Ureter (tissue), 1 donor: ENCODE results near the gene NFYC. TPM values are rescaled to one million over a fixed set of nuclear protein-coding genes. Genes with fewer than 3 reads are reported as not detected.

ENCODE experiments used
- DNase-seq: peaks from one replicate; pipeline ENCODE4 v3.0.0-alpha.2; 2020; ENCODE audit warnings: low spot score
- total RNA-seq: library from RNA; stranded (reverse); gene quantifications from one replicate; pipeline ENCODE4 v1.2.4, GENCODE V29; 2023
- donor health status: DM: yes; HTN: yes; CAD: no.

Gene NFYC
- total RNA-seq: 81.4 TPM

GRCh38 chr1:40691538-40692428 is at the start of gene NFYC:
TSS of gene NFYC (plus strand) at chr1:40691704. CDS start at chr1:40738844, 47,140 bp downstream.
- peak; percentile 98 for DNase-seq

GRCh38 chr1:40645118-40645680 is 46.3 kb upstream of the NFYC start:
- no peak for DNase-seq

DNA sequence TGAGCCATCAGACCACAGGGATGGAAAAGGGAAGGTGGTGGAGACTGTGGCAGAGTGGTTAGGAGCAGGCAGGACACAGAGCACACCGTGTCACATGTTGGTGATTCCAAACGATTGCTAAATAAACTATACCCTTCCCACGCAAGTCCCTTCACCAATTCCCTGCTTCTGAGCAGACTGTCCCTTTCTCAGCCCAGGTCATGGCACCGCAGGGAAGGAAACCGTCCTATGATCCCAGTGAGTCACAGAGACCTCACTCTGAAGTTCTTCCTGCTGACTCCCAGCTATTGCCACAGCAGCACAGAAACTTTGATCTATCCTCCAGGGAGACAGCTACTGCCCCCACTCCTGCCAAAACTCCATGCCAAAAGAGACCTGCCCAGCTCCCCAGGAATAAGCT is 45.2 kb upstream of the NFYC start:
- no peak for DNase-seq

- DNase-seq: no peak
Observed at GRCh38 chr1:40648200-40648599, 43.3 kb upstream of the NFYC start.

- no peak for DNase-seq
Observed at GRCh38 chr1:40648928-40649591, 42.4 kb upstream of the NFYC start.

GRCh38 chr1:40649592-40649930 is 41.9 kb upstream of the NFYC start:
- no peak for DNase-seq

DNA sequence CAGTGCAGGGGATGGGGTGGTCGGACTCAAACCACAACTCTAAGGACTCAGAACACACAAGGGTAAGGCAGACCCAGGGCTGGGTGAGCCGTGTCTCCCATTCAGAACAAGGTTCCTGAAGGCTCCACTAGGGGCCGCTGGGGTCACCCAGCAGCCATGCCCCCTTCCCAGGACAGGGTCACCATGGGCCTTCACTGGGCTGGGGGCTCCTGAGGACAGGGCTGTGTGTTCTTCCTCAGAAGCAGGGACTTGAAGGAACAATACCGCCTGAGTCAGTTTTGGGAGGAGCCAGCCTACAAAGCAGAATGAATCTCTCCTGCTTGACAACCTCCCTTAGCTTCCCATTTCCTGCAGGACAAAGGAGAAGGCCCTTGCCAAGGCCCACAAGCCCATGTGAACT is 41.4 kb upstream of the NFYC start:
- no peak for DNase-seq

DNA sequence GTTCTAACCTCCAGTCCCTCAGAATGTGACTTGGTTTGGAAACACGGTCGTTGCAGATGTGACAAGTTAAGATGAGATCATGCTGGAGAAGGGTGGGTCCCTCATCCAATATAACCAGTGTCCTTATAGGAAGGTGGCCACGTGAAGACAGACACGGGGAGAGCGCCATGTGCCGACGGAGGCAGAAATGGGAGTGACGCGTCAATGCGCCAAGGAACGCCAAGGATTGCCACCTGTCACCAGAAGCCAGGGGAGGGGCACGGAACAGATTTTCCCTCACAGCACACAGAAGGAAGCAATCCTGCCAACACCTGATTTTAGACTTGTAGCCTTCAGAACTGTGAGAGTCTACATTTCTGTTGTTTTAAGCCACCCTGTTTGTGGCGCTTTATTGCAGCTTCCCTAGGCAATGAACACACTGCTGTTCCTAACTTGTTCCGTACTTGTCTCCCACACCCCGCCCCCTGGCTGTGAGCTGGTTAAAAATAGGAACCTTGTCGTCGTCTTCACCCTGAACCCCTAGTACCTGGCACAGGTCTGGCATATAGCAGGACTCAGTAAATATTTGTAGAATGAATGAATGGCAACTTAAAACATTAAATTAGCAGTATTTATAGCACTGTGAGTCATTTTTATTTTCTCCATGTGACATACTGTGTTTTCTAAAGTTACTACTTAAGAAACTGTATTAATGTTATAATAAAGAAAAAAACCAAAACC is 40.2 kb upstream of the NFYC start:
- DNase-seq: no peak

DNA sequence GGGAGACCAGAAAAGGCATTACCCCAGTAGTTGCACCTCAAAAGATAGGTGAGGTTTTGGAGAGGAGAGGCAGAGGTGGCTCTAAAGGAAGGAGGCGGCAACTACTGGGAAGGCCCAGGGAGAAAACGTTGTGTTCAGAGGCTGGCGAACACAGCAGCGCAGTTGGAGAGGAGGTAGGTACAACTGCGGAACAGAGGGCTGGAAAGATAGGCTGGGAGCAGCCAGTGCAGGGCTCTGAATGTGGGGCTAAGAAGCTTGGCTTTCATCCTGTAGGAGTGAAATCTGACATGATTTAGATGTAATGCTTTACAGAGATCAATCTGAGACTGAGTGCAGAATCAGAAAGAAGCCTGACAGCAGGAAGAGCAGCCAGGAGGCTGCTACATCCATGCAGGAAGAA is 39.0 kb upstream of the NFYC start:
- DNase-seq: no peak

GRCh38 chr1:40652979-40653378 is 38.5 kb upstream of the NFYC start:
- no peak for DNase-seq

DNA sequence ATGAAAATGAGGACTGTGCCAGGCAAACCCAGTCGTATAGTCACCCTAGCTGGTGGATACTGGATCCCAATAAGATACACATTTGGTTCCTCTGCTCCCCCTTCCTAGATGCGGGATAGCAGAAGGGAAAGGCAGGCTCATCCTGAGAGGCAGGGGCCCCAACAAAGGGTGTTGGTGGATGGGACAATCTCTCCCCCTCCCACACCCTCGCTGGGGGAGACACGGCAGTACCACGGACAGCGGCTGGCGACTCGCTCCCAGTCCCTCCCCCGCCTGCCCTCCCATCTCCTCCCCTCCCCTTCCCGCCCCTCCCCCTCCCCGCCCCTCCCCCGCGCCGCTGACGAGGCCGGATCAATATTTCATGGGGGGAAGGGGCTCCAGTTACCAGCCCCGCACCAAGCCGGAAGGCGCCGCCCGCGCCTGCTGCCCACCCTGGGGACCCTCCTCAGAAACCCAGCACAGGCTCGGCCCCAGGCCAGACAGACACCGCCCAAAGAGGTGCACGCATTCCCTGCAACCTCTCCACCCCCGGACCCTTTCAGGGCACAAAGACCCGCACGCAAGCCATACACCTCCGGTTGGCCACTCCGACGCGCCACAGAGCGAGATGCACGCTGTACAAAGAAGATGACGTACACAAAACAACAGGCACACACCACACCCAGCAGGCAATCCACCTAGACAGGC is 37.5 kb upstream of the NFYC start:
- DNase-seq: no peak

DNA sequence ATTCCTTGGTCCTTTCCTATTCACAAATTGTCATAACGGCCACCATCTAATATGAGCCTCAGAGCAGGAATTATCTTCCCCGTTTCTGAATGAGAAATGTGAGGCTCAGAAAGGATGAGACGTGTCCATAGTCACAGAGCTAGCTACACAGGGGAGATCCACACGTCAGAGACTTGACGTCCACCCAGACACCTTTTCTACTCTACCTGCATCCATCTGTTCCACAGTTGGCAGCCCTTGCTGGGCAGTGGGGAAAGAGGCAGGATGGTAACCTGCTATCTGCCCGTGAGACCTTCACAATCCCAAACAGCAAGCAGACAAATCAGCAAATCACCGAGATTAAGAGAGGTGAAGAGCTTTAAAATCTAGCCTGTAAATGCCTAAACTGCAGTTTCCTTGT is 34.5 kb upstream of the NFYC start:
- no peak for DNase-seq

DNA sequence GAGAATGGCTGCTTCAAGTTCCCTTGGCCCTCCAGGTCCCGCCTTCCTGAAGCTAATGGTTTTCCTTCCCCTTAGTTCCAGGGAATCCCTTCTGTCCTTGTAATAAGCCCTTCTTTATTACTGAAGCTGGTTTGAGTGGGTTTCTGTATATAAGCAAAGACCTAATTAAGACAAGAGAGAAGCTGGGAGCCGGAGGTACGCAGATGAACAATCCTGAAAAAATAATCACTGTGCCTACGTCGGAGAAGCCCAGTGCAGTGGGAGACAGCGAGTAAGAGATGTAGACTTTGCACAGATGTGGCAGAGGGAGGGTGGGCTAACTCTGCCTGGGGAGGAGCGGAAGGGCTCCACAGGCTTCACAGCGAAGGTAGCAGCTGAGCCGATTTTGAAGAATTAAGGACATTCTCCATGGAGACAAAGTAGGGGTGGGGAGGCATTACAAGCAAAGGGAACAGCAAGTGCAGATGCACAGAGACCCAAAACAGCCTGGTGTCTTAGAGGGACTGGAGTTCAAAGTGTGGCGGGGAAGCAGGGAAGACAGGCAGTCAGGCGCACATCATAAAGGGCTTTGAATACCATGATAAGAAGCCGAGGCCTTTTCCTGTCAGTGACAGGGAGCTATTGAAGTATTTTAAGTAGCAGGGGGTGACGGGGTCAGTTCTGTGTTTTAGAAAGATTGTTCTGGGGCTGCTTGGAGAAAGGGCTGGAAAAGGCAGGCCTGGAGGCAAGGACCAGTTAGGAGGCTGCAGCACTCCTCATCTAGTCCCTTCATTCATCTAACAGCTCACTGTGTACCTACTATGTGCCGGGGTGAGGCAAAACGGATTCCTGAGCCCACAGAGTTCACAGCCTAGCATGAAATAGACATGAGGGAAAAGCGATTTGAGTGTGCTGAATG is 32.5 kb upstream of the NFYC start:
- DNase-seq: no peak

GRCh38 chr1:40659649-40659947 is 31.9 kb upstream of the NFYC start:
- DNase-seq: no peak

GRCh38 chr1:40661678-40662077 is 29.8 kb upstream of the NFYC start:
- DNase-seq: no peak

DNA sequence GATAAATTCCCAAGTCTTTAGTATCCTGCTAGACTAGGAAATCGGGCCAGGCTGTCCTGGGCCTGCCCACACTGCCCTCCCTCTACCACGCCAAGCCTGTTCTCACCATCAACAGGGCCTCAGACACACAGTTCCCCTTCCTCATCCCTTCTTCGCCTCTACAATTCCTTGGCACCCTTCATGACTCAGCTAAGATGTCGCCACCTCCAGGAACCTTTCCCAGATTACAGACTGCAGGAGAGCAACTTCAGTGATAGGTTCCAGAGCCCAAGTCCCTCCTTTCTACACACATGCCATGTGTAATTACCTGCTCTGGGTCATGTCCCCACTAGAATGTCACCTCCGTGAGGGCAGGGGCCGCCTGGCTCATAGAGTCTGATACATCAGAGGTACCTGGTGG is 29.4 kb upstream of the NFYC start:
- no peak for DNase-seq

- no peak for DNase-seq
Observed at GRCh38 chr1:40662864-40663263, 28.6 kb upstream of the NFYC start.

GRCh38 chr1:40663324-40664166 is 28.0 kb upstream of the NFYC start:
- no peak for DNase-seq

- no peak for DNase-seq
Observed at GRCh38 chr1:40664167-40664537, 27.4 kb upstream of the NFYC start.

DNA sequence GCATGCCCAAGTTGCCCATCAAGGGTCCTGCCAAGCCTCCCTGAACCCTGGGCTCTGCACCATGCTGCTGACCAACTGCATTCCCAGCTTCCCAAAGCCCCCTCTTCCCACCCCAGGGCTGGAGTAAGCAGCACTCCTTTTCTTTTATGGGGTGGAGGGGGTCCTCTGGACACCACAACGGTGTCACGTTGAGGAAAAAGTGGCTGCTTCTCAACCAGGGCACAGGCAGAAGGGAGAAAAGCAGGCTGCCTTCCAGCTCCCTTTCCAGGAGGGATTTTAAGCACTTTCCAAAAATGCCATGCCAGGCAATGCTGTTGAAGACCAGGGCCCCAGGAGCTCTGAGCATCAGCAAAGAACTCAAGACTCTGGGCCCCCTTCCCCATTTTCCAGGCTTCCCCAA is 26.7 kb upstream of the NFYC start:
- DNase-seq: no peak
